Left lung (tissue), 10 donors: ENCODE results near the gene BRPF1. TPM values are rescaled to one million over a fixed set of nuclear protein-coding genes. Genes with fewer than 3 reads are reported as not detected.

Experiments used
- ATAC-seq: fragments of 200-7000 bp; cut with Tn5 transposase; one replicate; pipeline ENCODE4 v1.9.1; 2020; ENCODE audit warnings: moderate library complexity
- DNase-seq, 4 donors: peaks; one replicate each; pipeline ENCODE4 v3.0.0-alpha.2; 2013 to 2020
- H3K27ac ChIP-seq, 2 donors: fragments of 200-600 bp; sonication (generic) in 1 of 2; one replicate each; pipeline versions ENCODE4 v1.5.0 to v1.8.0; 2020 to 2021
- H3K27me3 ChIP-seq, 2 donors: fragments of 200-600 bp; sonication (generic) in 1 of 2; one replicate each; pipeline versions ENCODE4 v1.5.0 to v1.8.0; 2020 to 2021
- H3K36me3 ChIP-seq, 2 donors: fragments of 200-600 bp; sonication (generic) in 1 of 2; one replicate each; pipeline versions ENCODE4 v1.5.0 to v1.8.0; 2020 to 2021
- H3K4me1 ChIP-seq, 2 donors: fragments of 200-600 bp; one replicate each; pipeline ENCODE4 v1.8.0; 2021
- H3K4me3 ChIP-seq, 2 donors: fragments of 200-600 bp; sonication (generic) in 1 of 2; one replicate each; pipeline versions ENCODE4 v1.5.0 to v1.8.0; 2020 to 2021; ENCODE audit warnings: mild to moderate bottlenecking in 1 of 2
- H3K9me3 ChIP-seq, 2 donors: fragments of 200-600 bp; sonication (generic) in 1 of 2; one replicate each; pipeline versions ENCODE4 v1.5.0 to v1.8.0; 2020 to 2021
- CTCF ChIP-seq, 2 donors: fragments of 200-600 bp; sonication (generic) in 1 of 2; IDR thresholded peaks; one replicate each; pipeline versions ENCODE4 v1.5.0 to v1.8.0; 2021; ENCODE audit warnings: antibody characterized with exemption in 2 of 2
- intact Hi-C, 2 donors: fragments of 100-400 bp; cut with DNase I; formaldehyde crosslinking; loops; one replicate each; pipeline versions ENCODE4 v1.11.2 to v1.14.2; 2022
- polyA plus RNA-seq, 6 donors: library from polyadenylated mRNA; unstranded; fragments of 120-200 nt; gene quantifications; one replicate each; pipeline ENCODE4 v1.2.1, GENCODE V29; 2013; ENCODE audit not compliant: insufficient read length in 6 of 6
- total RNA-seq, 2 donors: library from RNA; stranded (reverse); fragmentation: NEBNext Ultra II Directional; extraction: Animal tissue kit (Norgen Biotek cat#: 25700); gene quantifications; one replicate each; pipeline ENCODE4 v1.2.1, GENCODE V29; 2021
- donor health status: DM: no; HTN: yes; CAD: no.
- donor health status: DM: no; HTN: no; CAD: no.

Gene BRPF1
- total and polyA plus RNA-seq, 8 donors = 15.2 to 24.1 (median 21.9) TPM

- ATAC-seq (no peak), DNase-seq (no peak)
- Histone ChIP-seq H3K4me3 (no peak overlapping the region), H3K27me3 (no peaks in the 10 kb centered on the region), H3K36me3 (peaks cover 0 to 36% of the 10 kb centered on the region in 2 donors), H3K4me1 (peaks cover 12 to 44% of the 10 kb centered on the region in 2 donors), H3K27ac (no peak overlapping the region), H3K9me3 (no peaks in the 10 kb centered on the region)
- no peak for TF ChIP-seq CTCF (IDR thresholded peaks at IDR 0.05)
- intact Hi-C loops = no loop called here
Measured at GRCh38 chr3:9765865-9766264, 34.3 kb downstream of the BRPF1 start.

GRCh38 chr3:9767418-9767817 is 35.9 kb downstream of the BRPF1 start:
- TF ChIP-seq CTCF (IDR thresholded peaks at IDR 0.05) = no peak
- H3K36me3 ChIP-seq = peaks cover 0 to 21% of the 10 kb centered on the region in 2 donors
- DNase-seq = no peak
- no peak overlapping the region for H3K4me3 ChIP-seq
- peaks cover 12 to 46% of the 10 kb centered on the region in 2 donors for H3K4me1 ChIP-seq
- H3K9me3 ChIP-seq = no peaks in the 10 kb centered on the region
- ATAC-seq = no peak
- peak overlapping the region; percentile 30 to 62 for H3K27ac ChIP-seq
- H3K27me3 ChIP-seq = no peaks in the 10 kb centered on the region
- intact Hi-C loops = no loop called here

- peak overlapping the region in 1 of 2 donors; percentile 62 for H3K27ac ChIP-seq
- peaks cover 0 to 12% of the 10 kb centered on the region in 2 donors for H3K36me3 ChIP-seq
- peak overlapping the region in 1 of 2 donors; percentile 63 for H3K4me3 ChIP-seq
- no peaks in the 10 kb centered on the region for H3K9me3 ChIP-seq
- H3K4me1 ChIP-seq = peaks cover 12 to 46% of the 10 kb centered on the region in 2 donors
- ATAC-seq = no peak
- TF ChIP-seq CTCF (IDR thresholded peaks at IDR 0.05) = no peak
- intact Hi-C loops = no loop called here
- H3K27me3 ChIP-seq = no peaks in the 10 kb centered on the region
- no peak for DNase-seq
Measured at GRCh38 chr3:9768141-9768775, 36.7 kb downstream of the BRPF1 start.

GRCh38 chr3:9769012-9769411 is 37.5 kb downstream of the BRPF1 start:
- Histone ChIP-seq H3K9me3 (no peaks in the 10 kb centered on the region), H3K27ac (peak overlapping the region; percentile 69), H3K36me3 (peaks cover 0 to 11% of the 10 kb centered on the region in 2 donors), H3K27me3 (no peaks in the 10 kb centered on the region), H3K4me3 (peak overlapping the region; percentile 63 to 89), H3K4me1 (peaks cover 12 to 46% of the 10 kb centered on the region in 2 donors)
- no peak for ATAC-seq
- TF ChIP-seq CTCF (IDR thresholded peaks at IDR 0.05) = no peak
- no peak for DNase-seq
- intact Hi-C loops = no loop called here

- Histone ChIP-seq H3K4me1 (peaks cover 12 to 46% of the 10 kb centered on the region in 2 donors), H3K36me3 (peaks cover 0 to 11% of the 10 kb centered on the region in 2 donors), H3K4me3 (peak within 1 kb of the TSS; percentile 63 to 89), H3K27me3 (no peaks in the 10 kb centered on the region), H3K9me3 (no peaks in the 10 kb centered on the region), H3K27ac (peak within 1 kb of the TSS; percentile 69)
- peak; percentile 71 to 96 (median 86) for DNase-seq
- ATAC-seq = peak; percentile 98
- intact Hi-C loops = no loop called here
- no peak for TF ChIP-seq CTCF (IDR thresholded peaks at IDR 0.05)
Measured at GRCh38 chr3:9769426-9770275, 38.1 kb downstream of the BRPF1 start, which contains the start of gene CAMK1. TSS of gene CAMK1 (minus strand) at chr3:9769947. CDS start at chr3:9767749, 2,198 bp downstream.
